Body of pancreas (tissue), 4 donors: ENCODE measurements around the gene LY6G6D.

Experiments used
- CTCF ChIP-seq, 7 experiments: fragments of 450-650 bp in 4 of 7; fragments of 200-600 bp in 3 of 7; sonication (generic) in 3 of 7; IDR thresholded peaks; one replicate each; pipeline ENCODE4 v1.5.1; 2016 to 2019; ENCODE audit warnings: antibody characterized with exemption in 7 of 7
- POLR2A ChIP-seq, 3 donors: fragments of 450-650 bp; IDR thresholded peaks; one replicate each; pipeline ENCODE4 v1.6.1; 2016; ENCODE audit warnings: antibody characterized with exemption in 3 of 3, mild to moderate bottlenecking in 2 of 3

GRCh38 chr6:31687321-31687720 lies 27.8 kb upstream of the LY6G6D start:
- TF ChIP-seq CTCF (IDR thresholded peaks at IDR 0.05) (no peak), POLR2A (IDR thresholded peaks at IDR 0.05) (no peak)
